Lung microvascular endothelial cell (primary cell): ENCODE results near the gene RALGAPA2. TPM values are rescaled to one million over a fixed set of nuclear protein-coding genes. Genes with fewer than 3 reads are reported as not detected.

Experiments
- DNase-seq, 2 donors: peaks; one replicate each; pipeline versions ENCODE4 v3.0.0 to v3.0.0-alpha.2; 2010; ENCODE audit warnings: low read depth in 2 of 2
- total RNA-seq: library from RNA; depleted of rRNA; stranded (reverse); fragments of >200 nt; gene quantifications from 2 replicates; pipeline ENCODE4 v1.2.1, GENCODE V29; 2014

RALGAPA2 gene
- total RNA-seq, 1 donor from 2014 or later, result 43.1 TPM

DNA sequence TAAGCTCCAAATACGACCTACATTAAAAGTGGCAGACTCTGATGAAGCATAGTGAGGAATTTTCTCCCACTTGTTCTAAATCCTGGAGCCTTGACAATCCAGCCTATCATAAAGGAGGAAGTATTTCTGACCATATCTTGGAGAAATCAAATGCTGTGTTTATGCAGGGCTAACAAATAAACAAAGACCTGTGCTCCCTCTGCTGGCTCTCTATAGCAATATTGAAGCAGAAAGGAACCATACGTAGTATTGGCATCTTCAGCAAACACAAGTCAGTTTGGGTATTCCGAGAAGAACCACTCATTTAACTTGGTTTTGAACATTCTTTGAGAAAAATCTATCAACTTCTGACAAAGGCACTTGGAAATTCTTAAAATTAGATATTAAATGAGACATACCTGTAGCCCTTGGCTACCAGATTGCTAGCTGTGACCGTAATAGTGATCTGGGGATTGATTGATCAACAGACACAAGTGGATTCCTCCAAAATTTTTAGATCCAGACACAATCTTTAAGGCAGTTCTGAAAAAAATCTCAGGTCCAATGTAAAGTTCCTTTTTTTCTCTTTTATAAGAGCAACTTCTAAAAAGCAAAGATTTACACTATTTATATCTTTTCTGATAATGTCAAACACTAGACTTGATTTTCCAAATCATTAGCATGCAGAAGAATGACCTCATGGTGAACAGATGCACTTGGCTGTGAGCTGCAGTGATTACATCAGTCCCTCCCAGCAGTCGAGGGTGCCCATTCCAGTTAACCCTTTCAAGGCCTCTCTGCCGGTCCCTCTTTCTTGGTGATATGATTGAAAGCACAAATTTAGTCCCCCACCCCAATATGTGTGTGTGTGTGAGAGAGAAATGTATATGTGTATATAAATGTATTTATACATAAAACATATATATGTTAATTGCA, 304.3 kb downstream of the RALGAPA2 start:
- DNase-seq, result no peak

- DNase-seq, result no peak
These were observed 306.1 kb downstream of the RALGAPA2 start for GRCh38 chr20:20406306-20406705.

DNA sequence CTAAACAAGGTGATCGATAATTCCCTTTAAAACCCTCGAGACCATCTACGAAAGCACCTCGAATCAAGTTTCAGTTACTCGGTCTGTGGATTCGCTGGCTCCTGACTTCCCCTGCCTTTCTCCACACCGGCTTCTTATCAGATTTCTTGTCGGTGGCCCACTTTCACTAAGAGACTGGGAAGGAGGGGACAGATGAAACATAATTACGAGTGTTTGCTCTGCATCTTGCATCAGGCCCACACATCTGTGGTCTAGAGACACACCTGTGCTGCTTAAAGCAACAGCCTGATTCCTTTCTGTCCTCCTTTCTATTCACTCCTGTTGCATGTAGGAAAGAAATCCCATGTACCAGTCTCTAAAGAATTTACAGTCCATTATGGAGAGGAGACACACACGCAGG, 306.8 kb downstream of the RALGAPA2 start:
- no peak for DNase-seq

DNA sequence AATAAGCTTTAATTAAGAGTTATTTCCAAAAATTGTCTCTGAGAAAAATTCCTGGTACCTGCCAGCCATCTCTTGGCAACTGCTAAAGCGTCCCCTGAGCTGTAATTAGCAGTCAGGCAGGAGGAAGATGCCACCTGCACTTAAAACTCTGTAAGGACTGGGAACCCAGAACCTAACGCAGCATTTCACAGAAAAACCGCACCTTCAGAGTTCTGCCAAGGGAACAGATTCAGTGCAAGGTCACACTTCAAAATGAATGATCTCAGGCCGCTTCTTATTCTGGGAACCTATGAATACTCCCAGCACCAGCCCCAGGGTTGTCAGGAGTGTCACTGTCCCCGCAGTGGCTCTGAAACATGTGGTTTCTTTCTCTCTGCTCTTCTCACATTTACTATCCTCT, 307.8 kb downstream of the RALGAPA2 start:
- no peak for DNase-seq

DNA sequence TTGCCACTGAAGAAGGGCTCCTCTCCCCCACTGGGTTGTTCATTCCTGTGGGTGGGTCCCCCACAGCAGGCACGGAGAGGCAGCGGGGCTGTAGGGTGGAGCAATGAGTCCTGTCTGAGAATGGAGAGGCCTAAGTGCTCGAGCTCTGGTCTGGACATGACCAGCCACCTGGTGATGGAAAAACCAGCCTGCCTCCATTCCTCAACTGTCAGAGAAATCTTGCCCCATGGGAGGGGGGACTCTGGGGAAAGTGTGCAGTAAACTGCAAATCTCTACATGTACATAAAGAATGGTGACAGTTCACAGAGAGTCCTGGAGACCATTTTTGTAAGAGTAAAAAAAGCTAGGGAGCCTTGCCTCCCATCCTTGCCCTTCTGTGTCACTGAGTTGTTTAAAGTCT, 310.5 kb downstream of the RALGAPA2 start:
- no peak for DNase-seq

GRCh38 chr20:20399531-20400500, 312.6 kb downstream of the RALGAPA2 start:
- no peak for DNase-seq

- DNase-seq, result no peak
These were observed 314.3 kb downstream of the RALGAPA2 start for GRCh38 chr20:20398123-20398522.

DNA sequence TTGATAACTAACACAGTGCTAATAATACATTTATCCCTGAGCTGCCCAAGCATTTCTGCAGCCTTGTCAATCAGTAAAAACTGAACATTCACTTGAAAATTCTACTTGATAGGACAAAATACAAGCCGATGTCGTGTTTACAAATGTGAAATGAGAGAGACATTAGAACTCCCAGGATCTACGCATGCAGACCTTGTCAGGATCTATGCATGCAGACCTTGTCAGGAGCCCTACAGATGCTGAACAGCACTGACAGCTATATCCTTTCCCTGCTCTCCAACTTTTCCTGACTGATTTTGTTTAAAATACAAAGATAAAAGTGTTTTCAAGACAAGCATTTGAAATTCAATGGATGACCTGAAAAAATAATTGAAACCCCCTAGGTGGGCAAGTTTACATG, 315.6 kb downstream of the RALGAPA2 start:
- no peak for DNase-seq

- no peak for DNase-seq
These were observed 316.4 kb downstream of the RALGAPA2 start for GRCh38 chr20:20395903-20396568.

DNA sequence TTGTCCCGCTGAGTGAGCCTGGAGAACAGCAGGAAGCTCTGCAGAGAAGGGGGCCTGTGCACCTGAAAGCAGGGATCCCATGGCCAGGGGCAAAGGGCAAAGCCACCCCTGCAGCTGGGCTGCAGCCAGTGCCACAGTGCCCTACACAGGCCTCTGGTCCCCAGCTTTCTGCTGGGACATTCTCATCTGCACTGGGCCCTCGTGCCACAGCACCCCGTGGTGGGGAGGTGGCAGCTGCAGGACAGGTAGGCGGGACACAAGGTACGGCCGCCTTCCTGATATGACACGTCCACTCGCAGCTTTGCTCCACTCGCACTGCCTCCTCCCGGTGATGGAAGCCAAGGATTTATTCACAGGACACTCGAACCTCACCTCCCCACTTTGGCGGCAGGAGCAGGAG, 317.4 kb downstream of the RALGAPA2 start:
- DNase-seq, result no peak

GRCh38 chr20:20393207-20394120, 319.0 kb downstream of the RALGAPA2 start:
- no peak for DNase-seq

DNA sequence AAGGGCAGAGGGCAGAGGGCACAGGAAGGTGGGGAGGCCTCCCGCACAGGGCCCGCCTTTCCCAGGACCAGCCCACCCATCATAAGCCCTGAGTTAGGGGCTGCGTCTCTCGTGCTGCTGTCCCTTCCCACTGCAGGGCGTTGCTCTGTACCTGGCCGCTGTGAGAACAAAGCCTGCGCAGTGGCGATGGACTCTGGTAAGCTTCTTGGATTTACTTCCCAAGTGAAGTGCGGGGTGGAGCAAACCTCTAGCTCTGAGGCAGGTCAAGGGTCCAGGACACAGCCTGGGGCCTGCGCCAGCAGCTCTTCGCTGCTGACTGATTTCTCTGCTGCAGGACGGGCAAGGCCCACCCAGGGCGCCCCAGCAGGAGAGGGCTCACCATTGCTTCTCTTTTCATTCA, 320.7 kb downstream of the RALGAPA2 start:
- no peak for DNase-seq

GRCh38 chr20:20391115-20391514, 321.3 kb downstream of the RALGAPA2 start:
- DNase-seq, result no peak

GRCh38 chr20:20390393-20390792, 322.1 kb downstream of the RALGAPA2 start:
- no peak for DNase-seq

- no peak for DNase-seq
These were observed 326.3 kb downstream of the RALGAPA2 start for GRCh38 chr20:20386192-20386591.

DNA sequence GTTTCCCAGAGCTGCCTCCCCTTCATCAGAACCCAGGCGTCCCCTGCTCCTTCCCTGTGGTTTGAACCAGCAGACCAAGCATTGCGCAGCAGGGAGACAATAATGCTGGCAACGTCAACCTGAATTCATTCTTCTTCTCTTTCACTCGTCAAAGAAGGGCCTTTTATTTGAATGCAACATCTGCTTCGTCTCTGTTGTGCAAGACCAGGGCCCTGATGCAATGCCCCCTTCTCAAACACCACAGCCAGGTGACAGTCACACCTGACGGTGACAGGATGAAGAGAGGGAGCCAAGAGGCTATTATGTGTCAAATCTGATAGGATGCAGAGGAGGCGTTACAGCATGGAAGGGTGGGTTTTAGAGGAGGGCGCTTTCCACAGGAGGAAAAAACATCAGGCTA, 336.6 kb downstream of the RALGAPA2 start:
- DNase-seq, result no peak

GRCh38 chr20:20373091-20373571, 339.3 kb downstream of the RALGAPA2 start:
- no peak for DNase-seq

DNA sequence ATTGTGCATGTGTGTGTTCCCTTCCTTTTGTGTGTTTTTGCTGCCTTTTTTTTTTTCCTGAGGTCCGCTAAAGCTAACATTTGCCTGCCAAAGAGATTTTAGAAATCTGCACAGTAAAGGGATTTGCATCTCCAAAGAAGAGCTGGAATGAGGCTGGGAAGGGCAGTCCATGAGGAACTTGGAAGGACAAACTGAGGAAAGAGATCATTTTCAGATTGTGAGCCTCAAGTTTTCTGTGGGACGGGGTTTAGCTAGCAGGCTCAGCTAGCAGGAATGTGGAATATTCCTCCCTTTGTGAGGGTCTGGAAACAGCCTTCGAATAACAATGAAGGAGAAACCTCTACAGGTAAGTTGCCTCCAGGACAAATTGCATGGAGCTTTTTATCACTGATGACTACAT, 340.8 kb downstream of the RALGAPA2 start:
- no peak for DNase-seq

DNA sequence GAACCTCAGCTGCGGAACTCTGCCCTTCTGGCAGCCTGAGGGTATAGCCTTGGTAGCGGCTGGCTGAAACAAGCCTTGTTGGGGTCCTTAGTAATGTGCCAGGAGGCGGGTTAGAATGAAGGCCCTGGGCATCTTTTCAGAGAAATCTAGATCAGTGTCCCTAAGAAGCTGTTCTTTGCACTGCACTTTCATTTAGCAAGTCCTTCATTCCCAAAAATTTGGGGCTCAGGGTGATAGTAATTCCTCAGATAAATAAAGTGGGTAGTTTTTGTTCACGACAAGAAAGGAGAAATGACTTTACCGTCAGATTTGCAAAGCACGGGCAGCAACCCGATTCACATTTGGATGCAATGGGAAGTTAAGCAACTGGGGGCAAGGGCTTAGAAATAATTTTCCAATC, 341.4 kb downstream of the RALGAPA2 start:
- no peak for DNase-seq

DNA sequence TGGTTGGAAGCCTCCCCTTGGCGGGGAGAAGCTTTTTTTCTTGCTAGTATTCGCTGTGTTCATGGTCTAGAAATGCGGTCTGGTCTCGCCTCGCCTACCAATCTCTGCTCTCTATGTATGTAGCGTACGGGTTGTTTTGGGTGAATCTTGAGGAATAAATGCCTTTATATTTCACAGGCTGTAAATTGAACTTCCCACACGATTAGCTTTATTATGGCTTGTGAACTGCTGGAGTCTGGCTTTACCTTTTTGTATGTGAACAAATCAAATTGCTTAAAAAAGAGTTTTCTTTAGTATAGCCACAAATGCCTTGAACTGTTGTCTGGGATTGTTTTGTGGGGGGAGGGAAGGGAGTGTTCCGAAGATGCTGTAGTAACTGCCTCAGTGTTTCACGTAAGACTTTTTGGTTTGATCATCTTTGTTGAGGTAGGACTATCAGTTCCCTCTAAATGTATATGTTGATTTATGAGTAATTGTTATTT, 342.3 kb downstream of the RALGAPA2 start:
- DNase-seq, result no peak
